Karpas-422 (cell line): ENCODE measurements around the gene GRIFIN. TPM values are rescaled to one million over a fixed set of nuclear protein-coding genes. Genes with fewer than 3 reads are reported as not detected.

Experiments used
- DNase-seq: peaks from one replicate; pipeline ENCODE4 v3.0.0-alpha.2; 2015
- H2AFZ ChIP-seq: fragments of 200-600 bp; sonication (generic); 2 replicates; pipeline ENCODE4 v1.6.1; 2014; ENCODE audit warnings: antibody characterized with exemption, low read length, mixed read lengths
- H3K27ac ChIP-seq: fragments of 200-600 bp; sonication (generic); 2 replicates; pipeline ENCODE4 v1.5.1; 2014; ENCODE audit warnings: mild to moderate bottlenecking, low read length, moderate library complexity
- H3K27me3 ChIP-seq: fragments of 200-600 bp; sonication (generic); 2 replicates; pipeline ENCODE4 v1.6.1; 2014; ENCODE audit warnings: low read length, mixed read lengths
- H3K36me3 ChIP-seq: fragments of 200-600 bp; sonication (generic); 2 replicates; pipeline ENCODE4 v1.6.1; 2014; ENCODE audit warnings: low read length, mixed read lengths; ENCODE audit not compliant: insufficient read depth
- H3K4me1 ChIP-seq: fragments of 200-600 bp; sonication (generic); 2 replicates; pipeline ENCODE4 v1.6.1; 2014; ENCODE audit warnings: mild to moderate bottlenecking, low read length, mixed read lengths
- H3K4me2 ChIP-seq: fragments of 200-600 bp; sonication (generic); 2 replicates; pipeline ENCODE4 v1.6.1; 2014; ENCODE audit warnings: low read length, low read depth, mild to moderate bottlenecking; ENCODE audit not compliant: poor library complexity, severe bottlenecking
- H3K4me3 ChIP-seq: fragments of 200-600 bp; sonication (generic); 2 replicates; pipeline ENCODE4 v1.5.1; 2014; ENCODE audit warnings: mild to moderate bottlenecking, antibody characterized with exemption, low read length, mixed read lengths
- H3K79me2 ChIP-seq: fragments of 200-600 bp; sonication (generic); 2 replicates; pipeline ENCODE4 v1.6.1; 2014; ENCODE audit warnings: mild to moderate bottlenecking, low read length, mixed read lengths
- H3K9ac ChIP-seq: fragments of 200-600 bp; sonication (generic); 2 replicates; pipeline ENCODE4 v1.6.0; 2014; ENCODE audit warnings: low read length
- H3K9me2 ChIP-seq: fragments of 200-600 bp; sonication (generic), shearing (Covaris generic); replicated peaks from 2 replicates; pipeline ENCODE4 v1.6.0; 2014; ENCODE audit warnings: mild to moderate bottlenecking, low read length, moderate library complexity; ENCODE audit not compliant: insufficient read depth
- H3K9me3 ChIP-seq: fragments of 300-700, 200-600 bp; sonication (generic); 2 replicates; pipeline ENCODE4 v1.6.1; 2014; ENCODE audit warnings: low read length, mixed read lengths
- H4K20me1 ChIP-seq: fragments of 200-600 bp; sonication (generic); 2 replicates; pipeline ENCODE4 v1.6.1; 2014; ENCODE audit warnings: mild to moderate bottlenecking, antibody characterized with exemption, low read length, low read depth; ENCODE audit not compliant: insufficient read depth
- total RNA-seq: library from RNA; depleted of rRNA; stranded (reverse); fragments of >200 nt; shearing (Covaris generic); gene quantifications from 2 replicates; pipeline ENCODE4 v1.2.3, GENCODE V29; 2014; ENCODE audit warnings: low replicate concordance

The GRIFIN gene
- total RNA-seq, 1 experiment from 2014 or later = not detected

DNA sequence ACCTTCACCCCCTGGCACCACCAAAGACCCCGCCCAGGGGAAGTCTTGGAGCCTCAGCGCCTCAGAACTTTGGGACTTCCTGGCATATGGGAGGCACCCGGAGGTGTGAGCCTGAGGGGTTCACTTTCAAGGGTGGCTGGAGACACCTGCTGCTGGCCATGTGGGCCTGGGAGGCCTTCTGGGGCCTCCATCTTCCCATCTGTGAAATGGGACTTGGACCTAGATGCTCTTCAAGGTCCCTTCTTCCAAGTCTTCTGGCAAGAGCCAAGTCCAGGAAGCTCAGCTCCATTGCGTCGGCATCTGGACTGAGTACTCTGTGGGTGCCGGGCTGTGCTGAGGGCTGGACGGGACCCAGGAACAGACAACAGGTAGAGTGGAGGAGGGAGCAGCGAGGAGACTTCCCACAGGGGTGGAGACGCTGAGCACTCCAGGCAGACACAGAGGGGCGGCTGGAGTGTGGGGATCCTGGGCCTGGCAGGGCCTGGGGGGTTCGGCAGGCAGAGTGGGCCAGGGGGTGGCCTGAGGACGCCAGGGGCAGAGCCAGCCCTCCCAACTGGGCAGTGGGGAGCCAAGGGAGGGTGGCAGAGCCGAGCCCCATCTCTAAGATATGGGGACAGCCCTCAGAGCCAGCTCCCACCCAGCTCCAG is 34.1 kb upstream of the GRIFIN start:
- Histone ChIP-seq H3K9me2 (no peaks in the 10 kb centered on the region), H3K9ac (no peak overlapping the region), H3K27ac (no peak overlapping the region), H3K4me1 (peaks cover 12% of the 10 kb centered on the region), H3K27me3 (no peaks in the 10 kb centered on the region), H4K20me1 (no peaks in the 10 kb centered on the region), H2AFZ (no peak overlapping the region), H3K36me3 (no peaks in the 10 kb centered on the region), H3K4me2 (no peak overlapping the region), H3K9me3 (no peaks in the 10 kb centered on the region), H3K79me2 (no peaks in the 10 kb centered on the region), H3K4me3 (no peak overlapping the region)
- no peak for DNase-seq

DNA sequence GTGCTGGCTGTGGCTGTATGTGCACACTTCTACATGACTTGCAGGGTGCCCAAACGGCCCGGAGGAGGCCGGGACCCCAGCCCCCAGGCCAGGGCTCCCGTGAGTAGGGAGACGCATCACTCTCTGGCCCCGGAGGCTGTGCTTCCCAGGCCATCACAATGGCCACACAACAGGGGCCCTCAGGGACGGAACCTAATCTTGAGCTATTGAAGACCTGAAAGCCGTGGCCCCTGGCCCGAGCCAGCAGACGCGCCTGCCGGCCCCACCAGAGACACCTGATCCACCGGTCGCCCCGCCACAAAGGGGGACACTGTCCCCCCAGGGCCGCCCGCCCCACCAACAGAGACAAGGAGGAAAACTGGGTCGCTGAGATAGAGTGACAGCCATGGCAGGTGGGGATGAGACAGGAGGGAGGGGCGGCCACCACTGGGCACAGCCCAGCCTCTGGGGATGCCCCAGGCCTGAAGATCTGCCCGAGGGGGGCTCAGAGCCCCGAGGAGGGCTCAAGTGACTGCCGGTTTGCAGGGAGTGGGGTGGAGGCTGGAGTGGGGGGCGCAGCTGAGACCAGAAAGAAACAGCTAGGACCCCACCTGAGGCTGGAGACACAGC is 33.2 kb upstream of the GRIFIN start:
- peaks cover 12% of the 10 kb centered on the region for H3K4me1 ChIP-seq
- H3K4me3 ChIP-seq = no peak overlapping the region
- H3K9ac ChIP-seq = no peak overlapping the region
- no peaks in the 10 kb centered on the region for H3K9me2 ChIP-seq
- no peaks in the 10 kb centered on the region for H3K27me3 ChIP-seq
- no peaks in the 10 kb centered on the region for H4K20me1 ChIP-seq
- H3K36me3 ChIP-seq = no peaks in the 10 kb centered on the region
- no peak overlapping the region for H3K27ac ChIP-seq
- H3K4me2 ChIP-seq = no peak overlapping the region
- H2AFZ ChIP-seq = no peak overlapping the region
- H3K79me2 ChIP-seq = no peaks in the 10 kb centered on the region
- no peak for DNase-seq
- H3K9me3 ChIP-seq = no peaks in the 10 kb centered on the region

DNA sequence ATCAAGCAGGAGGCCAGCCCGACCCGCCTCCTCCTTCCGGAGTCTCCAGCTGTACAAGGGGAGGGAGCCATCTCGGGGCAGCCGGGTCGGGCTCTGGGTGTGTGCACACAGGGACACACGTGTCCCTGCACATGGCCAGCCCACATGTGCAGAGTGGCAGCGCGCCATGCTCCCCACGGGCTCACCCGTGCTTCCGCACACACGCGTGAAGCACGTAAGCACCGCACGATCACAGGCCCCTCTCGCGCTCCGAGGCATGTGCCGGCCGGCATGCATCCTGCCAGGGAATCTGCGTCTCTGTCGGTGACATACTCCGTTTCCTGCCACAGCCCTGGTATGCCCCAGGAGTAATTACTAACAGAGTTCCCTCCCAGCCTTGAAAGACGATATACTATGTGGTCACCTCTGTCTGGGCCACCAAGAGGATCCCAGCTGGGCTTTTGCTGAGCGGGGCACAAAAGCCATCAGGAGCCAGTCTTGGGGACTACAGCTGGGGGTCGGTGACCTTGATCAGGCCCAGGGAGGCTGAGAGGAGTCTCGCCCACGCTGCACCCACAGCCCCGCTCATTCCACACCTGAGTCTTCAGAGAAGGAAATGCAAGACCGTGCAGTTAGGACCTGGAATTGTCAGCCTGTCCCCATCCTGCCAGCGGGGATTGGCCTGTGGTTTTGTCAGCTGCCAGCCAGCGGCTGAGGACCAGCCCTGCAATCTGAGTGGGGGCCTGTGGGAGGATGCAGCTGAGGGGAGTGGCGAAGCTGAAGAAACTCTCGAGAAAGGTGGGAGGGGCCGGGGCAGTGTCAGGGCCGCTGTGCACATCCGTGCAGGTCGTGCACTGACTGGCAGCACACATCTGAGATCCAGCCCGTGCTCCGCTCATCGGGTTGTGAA is 32.4 kb upstream of the GRIFIN start:
- Histone ChIP-seq H3K27me3 (no peaks in the 10 kb centered on the region), H3K9me3 (no peaks in the 10 kb centered on the region), H2AFZ (no peak overlapping the region), H3K4me1 (peaks cover 12% of the 10 kb centered on the region), H3K79me2 (no peaks in the 10 kb centered on the region), H3K9ac (no peak overlapping the region), H3K27ac (no peak overlapping the region), H3K4me2 (no peak overlapping the region), H3K4me3 (no peak overlapping the region), H3K36me3 (no peaks in the 10 kb centered on the region), H3K9me2 (no peaks in the 10 kb centered on the region), H4K20me1 (no peaks in the 10 kb centered on the region)
- no peak for DNase-seq

DNA sequence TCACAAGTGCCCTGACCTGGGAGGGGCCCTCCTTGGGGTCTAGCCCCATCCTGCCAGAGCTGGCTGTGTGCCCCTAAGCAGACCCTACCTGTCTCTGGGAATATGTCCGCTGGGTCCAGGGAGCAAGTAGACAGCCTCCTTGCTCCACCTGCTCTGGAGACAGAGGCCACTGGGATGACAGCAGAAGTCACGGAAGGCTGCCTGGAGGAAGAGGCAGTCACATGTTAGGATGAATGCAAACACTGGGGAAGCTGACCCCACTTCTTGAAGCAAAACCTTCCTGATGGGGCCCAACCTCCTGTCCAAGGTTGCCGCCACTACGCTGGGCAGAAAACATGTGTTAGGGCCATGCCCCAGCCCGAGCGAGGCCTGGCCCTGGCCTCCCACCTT is 31.7 kb upstream of the GRIFIN start:
- no peak for DNase-seq
- no peaks in the 10 kb centered on the region for H4K20me1 ChIP-seq
- H3K27ac ChIP-seq = no peak overlapping the region
- H3K27me3 ChIP-seq = no peaks in the 10 kb centered on the region
- H2AFZ ChIP-seq = no peak overlapping the region
- no peaks in the 10 kb centered on the region for H3K36me3 ChIP-seq
- H3K4me2 ChIP-seq = no peak overlapping the region
- H3K4me1 ChIP-seq = peaks cover 12% of the 10 kb centered on the region
- H3K9ac ChIP-seq = no peak overlapping the region
- H3K4me3 ChIP-seq = no peak overlapping the region
- no peaks in the 10 kb centered on the region for H3K9me2 ChIP-seq
- H3K79me2 ChIP-seq = no peaks in the 10 kb centered on the region
- no peaks in the 10 kb centered on the region for H3K9me3 ChIP-seq

DNA sequence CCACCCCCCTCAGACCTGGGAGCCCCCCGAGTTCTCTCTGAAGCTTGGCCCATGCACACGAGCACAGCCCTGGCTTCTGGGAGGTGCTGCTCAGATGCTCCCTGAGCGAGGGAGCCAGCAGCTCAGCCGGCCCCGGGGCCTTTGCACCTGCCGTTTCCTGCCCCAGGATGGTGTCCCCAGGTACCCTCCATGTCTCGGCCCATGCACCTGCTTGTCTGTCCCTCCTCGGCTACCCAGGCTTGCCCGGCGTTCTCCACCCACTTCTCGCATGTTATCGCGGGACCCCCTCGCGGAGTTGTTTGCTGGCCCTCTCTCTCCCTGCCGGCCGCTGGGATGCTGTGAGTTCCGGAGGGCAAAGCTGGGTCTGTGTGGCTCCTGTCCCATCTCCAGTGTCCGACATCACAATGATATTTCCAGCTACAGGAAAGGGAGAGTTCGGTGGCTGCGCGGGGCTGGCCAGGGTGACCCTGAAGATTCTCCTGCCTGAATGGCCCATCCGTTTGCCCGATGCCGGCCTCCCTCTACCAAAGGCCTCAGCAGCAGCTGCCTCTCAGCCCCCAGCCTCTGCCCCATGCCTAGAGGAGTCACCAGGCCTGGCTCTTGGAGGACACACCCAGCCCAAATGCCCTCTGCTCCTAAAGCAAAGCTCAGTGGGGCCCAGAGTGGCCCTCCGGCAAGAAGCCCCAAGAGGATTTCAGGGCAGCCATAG is 31.2 kb upstream of the GRIFIN start:
- no peak for DNase-seq
- Histone ChIP-seq H3K9ac (no peak overlapping the region), H3K9me2 (no peaks in the 10 kb centered on the region), H3K79me2 (no peaks in the 10 kb centered on the region), H3K36me3 (no peaks in the 10 kb centered on the region), H3K9me3 (no peaks in the 10 kb centered on the region), H3K27me3 (no peaks in the 10 kb centered on the region), H3K4me3 (no peak overlapping the region), H3K4me1 (peaks cover 12% of the 10 kb centered on the region), H4K20me1 (no peaks in the 10 kb centered on the region), H2AFZ (no peak overlapping the region), H3K4me2 (no peak overlapping the region), H3K27ac (no peak overlapping the region)

DNA sequence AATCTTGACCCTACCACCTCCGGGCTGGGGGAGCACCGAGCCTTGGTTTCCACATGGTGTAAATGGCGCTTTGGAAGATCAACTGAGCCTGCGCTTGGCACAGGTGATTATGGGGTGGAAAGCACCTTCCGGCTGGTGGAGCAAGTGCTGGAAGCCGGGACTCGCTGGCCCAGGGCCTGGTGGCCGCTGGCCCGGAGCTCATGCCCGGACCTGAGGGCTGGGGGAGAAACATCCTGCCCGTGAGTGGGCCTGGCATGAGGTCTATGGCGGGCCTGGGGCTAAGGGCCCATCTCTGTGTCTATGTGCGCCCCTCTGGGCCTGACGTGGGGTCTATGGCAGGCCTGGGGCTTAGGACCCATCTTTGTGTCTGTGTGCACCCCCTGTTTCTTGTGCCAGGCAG is 29.2 kb upstream of the GRIFIN start:
- no peaks in the 10 kb centered on the region for H3K9me3 ChIP-seq
- H4K20me1 ChIP-seq = no peaks in the 10 kb centered on the region
- H2AFZ ChIP-seq = no peak overlapping the region
- no peak overlapping the region for H3K4me2 ChIP-seq
- no peaks in the 10 kb centered on the region for H3K9me2 ChIP-seq
- H3K4me3 ChIP-seq = no peak overlapping the region
- H3K9ac ChIP-seq = no peak overlapping the region
- H3K4me1 ChIP-seq = no peaks in the 10 kb centered on the region
- no peaks in the 10 kb centered on the region for H3K27me3 ChIP-seq
- H3K36me3 ChIP-seq = no peaks in the 10 kb centered on the region
- H3K27ac ChIP-seq = no peak overlapping the region
- DNase-seq = no peak
- H3K79me2 ChIP-seq = no peaks in the 10 kb centered on the region

DNA sequence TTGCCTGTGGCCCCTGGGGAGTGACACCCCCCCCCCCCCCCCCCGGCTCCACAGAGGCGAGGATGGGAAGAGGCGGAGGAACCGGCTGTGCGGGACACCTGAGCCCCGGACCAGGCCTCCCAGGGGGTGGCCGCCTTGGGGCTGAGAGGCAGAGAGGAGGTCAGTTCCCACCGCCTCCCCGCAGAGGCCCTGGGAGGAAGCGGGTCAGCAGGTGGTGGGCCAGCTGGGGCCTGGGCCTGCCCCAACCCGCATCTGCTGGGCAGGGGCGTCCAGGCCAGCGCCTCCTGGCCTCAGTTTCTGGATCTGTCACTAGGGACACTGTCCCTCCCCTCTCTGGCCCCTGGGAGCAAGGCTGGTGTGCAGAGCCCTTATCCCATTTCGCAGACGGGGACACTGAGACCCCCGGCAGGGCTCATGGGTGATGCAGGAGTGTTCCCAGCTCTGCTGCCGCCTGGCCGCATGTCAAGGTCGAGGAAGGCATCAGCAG is 28.7 kb upstream of the GRIFIN start:
- no peak overlapping the region for H3K4me3 ChIP-seq
- no peak overlapping the region for H3K9ac ChIP-seq

More for the DNA sequence above, 28.7 kb upstream of the GRIFIN start:
- H3K79me2 ChIP-seq = no peaks in the 10 kb centered on the region
- H3K4me1 ChIP-seq = no peaks in the 10 kb centered on the region
- no peaks in the 10 kb centered on the region for H3K9me2 ChIP-seq
- no peak overlapping the region for H3K27ac ChIP-seq
- H3K27me3 ChIP-seq = no peaks in the 10 kb centered on the region
- no peak overlapping the region for H3K4me2 ChIP-seq
- no peaks in the 10 kb centered on the region for H3K36me3 ChIP-seq
- no peak for DNase-seq
- no peaks in the 10 kb centered on the region for H4K20me1 ChIP-seq
- H3K9me3 ChIP-seq = no peaks in the 10 kb centered on the region
- H2AFZ ChIP-seq = no peak overlapping the region
